WTC11 (cell line): Measurements from ENCODE around the gene COL5A2. TPM values are rescaled to one million over a fixed set of nuclear protein-coding genes. Genes with fewer than 3 reads are reported as not detected.

Experiments
- ATAC-seq: fragments of 200-7000 bp; cut with Tn5 transposase; 2 replicates; pipeline ENCODE4 v1.10.0; 2021; ENCODE audit warnings: mild to moderate bottlenecking, moderate library complexity
- CTCF ChIA-PET: fragments of 300-600 bp; sonication (Branson Sonifier 250); formaldehyde crosslinking; loops from one replicate; lab custom pipeline; 2021; ENCODE audit warnings: antibody characterized with exemption; lab: Charles Lee
- POLR2A ChIA-PET: fragments of 350-600 bp; sonication (Branson Sonifier 250); formaldehyde crosslinking; loops from one replicate; lab custom pipeline; 2021; ENCODE audit warnings: antibody characterized with exemption; lab: Charles Lee
- DNase-seq: peaks from one replicate; pipeline ENCODE4 v3.0.0; 2021; ENCODE audit warnings: low spot score
- H3K27ac Mint-ChIP-seq: 2 replicates; pipeline ENCODE4 v1.8.0; 2021; ENCODE audit warnings: mixed read lengths
- H3K27me3 Mint-ChIP-seq: 2 replicates; pipeline ENCODE4 v1.8.0; 2021; ENCODE audit warnings: low read depth, mild to moderate bottlenecking, moderate library complexity, mixed read lengths
- H3K36me3 Mint-ChIP-seq: 2 replicates; pipeline ENCODE4 v1.8.0; 2021; ENCODE audit warnings: mixed read lengths
- H3K4me1 Mint-ChIP-seq: 2 replicates; pipeline ENCODE4 v1.8.0; 2022; ENCODE audit warnings: mixed read lengths
- H3K4me3 Mint-ChIP-seq: 2 replicates; pipeline ENCODE4 v1.8.0; 2021; ENCODE audit warnings: mild to moderate bottlenecking, moderate library complexity, mixed read lengths
- H3K9me3 Mint-ChIP-seq: 2 replicates; pipeline ENCODE4 v1.8.0; 2021; ENCODE audit warnings: mixed read lengths
- E2F1 ChIP-seq: sonication (generic); formaldehyde crosslinking; IDR thresholded peaks from 2 replicates; pipeline ENCODE4 v1.8.0; 2022; ENCODE audit warnings: mild to moderate bottlenecking, missing genetic modification reagents
- ELF4 ChIP-seq: sonication (generic); formaldehyde crosslinking; IDR thresholded peaks from 2 replicates; pipeline ENCODE4 v1.8.1; 2022; ENCODE audit warnings: low read depth, mild to moderate bottlenecking, moderate library complexity, missing genetic modification reagents
- ERG ChIP-seq: fragments of 250-450 bp; sonication (Bioruptor Pico); IDR thresholded peaks from 2 replicates; pipeline ENCODE4 v1.8.0; 2021; ENCODE audit warnings: mild to moderate bottlenecking
- FOXK1 ChIP-seq: sonication (generic); formaldehyde crosslinking; IDR thresholded peaks from 2 replicates; pipeline ENCODE4 v1.8.0; 2022; ENCODE audit warnings: mild to moderate bottlenecking, moderate library complexity, missing genetic modification reagents
- FOXP1 ChIP-seq: sonication (generic); formaldehyde crosslinking; IDR thresholded peaks from 2 replicates; pipeline ENCODE4 v1.8.0; 2022; ENCODE audit warnings: missing genetic modification reagents, mild to moderate bottlenecking, moderate library complexity, borderline replicate concordance
- GRHL2 ChIP-seq: fragments of 250-450 bp; sonication (Bioruptor Pico); IDR thresholded peaks from 2 replicates; pipeline ENCODE4 v1.8.0; 2022; ENCODE audit warnings: mild to moderate bottlenecking, moderate library complexity; ENCODE audit not compliant: insufficient replicate concordance, severe bottlenecking
- HMGXB4 ChIP-seq: sonication (generic); formaldehyde crosslinking; IDR thresholded peaks from 2 replicates; pipeline ENCODE4 v1.8.1; 2023; ENCODE audit warnings: mild to moderate bottlenecking, moderate library complexity, missing genetic modification reagents
- IRF1 ChIP-seq: sonication (generic); formaldehyde crosslinking; IDR thresholded peaks from 2 replicates; pipeline ENCODE4 v1.8.0; 2023; ENCODE audit warnings: missing genetic modification reagents
- NFE2L1 ChIP-seq: sonication (generic); formaldehyde crosslinking; IDR thresholded peaks from 2 replicates; pipeline ENCODE4 v1.8.1; 2023; ENCODE audit warnings: missing genetic modification reagents
- NR2C2 ChIP-seq: sonication (generic); formaldehyde crosslinking; IDR thresholded peaks from 2 replicates; pipeline ENCODE4 v1.8.0; 2022; ENCODE audit warnings: mild to moderate bottlenecking, missing genetic modification reagents
- TEAD1 ChIP-seq: sonication (generic); formaldehyde crosslinking; IDR thresholded peaks from 2 replicates; pipeline ENCODE4 v1.8.0; 2022; ENCODE audit warnings: mild to moderate bottlenecking, missing genetic modification reagents
- TP53 ChIP-seq: sonication (generic); formaldehyde crosslinking; IDR thresholded peaks from 2 replicates; pipeline ENCODE4 v1.8.1; 2023; ENCODE audit warnings: mild to moderate bottlenecking, missing genetic modification reagents
- ZBTB43 ChIP-seq: sonication (generic); formaldehyde crosslinking; IDR thresholded peaks from 2 replicates; pipeline ENCODE4 v1.8.1; 2023; ENCODE audit warnings: mild to moderate bottlenecking, missing genetic modification reagents
- ZMAT4 ChIP-seq: fragments of 250-450 bp; sonication (Bioruptor Pico); IDR thresholded peaks from 2 replicates; pipeline ENCODE4 v1.9.0; 2021; ENCODE audit warnings: mild to moderate bottlenecking
- ZNF317 ChIP-seq: sonication (generic); formaldehyde crosslinking; IDR thresholded peaks from 2 replicates; pipeline ENCODE4 v1.8.1; 2023; ENCODE audit warnings: low read depth, mild to moderate bottlenecking, moderate library complexity, missing genetic modification reagents, borderline replicate concordance
- total RNA-seq: library from RNA; stranded (reverse); gene quantifications from 3 replicates; pipeline ENCODE4 v1.2.3, GENCODE V29; 2021
- TF ChIP-seq, protein P1 (sequence below): sonication (generic); formaldehyde crosslinking; IDR thresholded peaks from 2 replicates; pipeline ENCODE4 v1.8.1; 2022; ENCODE audit warnings: mild to moderate bottlenecking, missing genetic modification reagents, moderate library complexity, borderline replicate concordance
- TF ChIP-seq, protein P2 (sequence below): sonication (generic); formaldehyde crosslinking; IDR thresholded peaks from 2 replicates; pipeline ENCODE4 v1.8.0; 2022; ENCODE audit warnings: missing genetic modification reagents
- TF ChIP-seq, protein P3 (sequence below): sonication (generic); formaldehyde crosslinking; conservative IDR thresholded peaks from 2 replicates; pipeline ENCODE4 v1.8.1; 2022; ENCODE audit warnings: mild to moderate bottlenecking, missing genetic modification reagents

The COL5A2 gene
- total RNA-seq, 1 experiment from 2014 or later, result 16.0 TPM

GRCh38 chr2:189159273-189159672, 20.3 kb downstream of the COL5A2 start (continued):
- TF ChIP-seq ERG, result no peak
- TF ChIP-seq ZMAT4 (CRISPR knock-in tag), result no peak

DNA sequence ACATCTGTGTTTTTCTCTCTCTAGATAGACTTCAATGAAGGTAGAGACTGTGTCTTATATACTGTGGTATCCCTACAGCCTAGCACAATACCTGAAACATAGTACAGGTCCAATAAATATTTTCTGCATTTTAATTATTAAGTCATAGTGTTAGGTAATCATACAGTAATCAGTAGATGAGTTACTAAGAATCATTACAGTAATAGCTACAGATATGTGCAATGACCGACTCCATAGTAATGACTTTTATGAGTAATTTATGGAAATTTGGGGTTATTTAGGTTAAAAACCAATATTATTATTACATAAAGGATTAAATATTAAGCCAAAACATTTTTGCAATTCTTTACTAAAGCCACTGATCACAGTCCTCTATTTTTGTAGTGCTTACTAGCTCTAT, 21.6 kb downstream of the COL5A2 start:
- Mint-ChIP-seq H3K27ac (no peak overlapping the region), H3K36me3 (no peaks in the 10 kb centered on the region), H3K27me3 (no peaks in the 10 kb centered on the region), H3K4me1 (peaks cover 14% of the 10 kb centered on the region), H3K9me3 (no peaks in the 10 kb centered on the region), H3K4me3 (no peak overlapping the region)
- ATAC-seq (no peak), DNase-seq (no peak)
- POLR2A ChIA-PET, result no interaction called here
- CTCF ChIA-PET, result no interaction called here
- TF ChIP-seq HMGXB4 (no peak), E2F1 (no peak), FOXP1 (CRISPR knock-in tag) (no peak), ZBTB43 (no peak)
- TF ChIP-seq, protein P1, sequence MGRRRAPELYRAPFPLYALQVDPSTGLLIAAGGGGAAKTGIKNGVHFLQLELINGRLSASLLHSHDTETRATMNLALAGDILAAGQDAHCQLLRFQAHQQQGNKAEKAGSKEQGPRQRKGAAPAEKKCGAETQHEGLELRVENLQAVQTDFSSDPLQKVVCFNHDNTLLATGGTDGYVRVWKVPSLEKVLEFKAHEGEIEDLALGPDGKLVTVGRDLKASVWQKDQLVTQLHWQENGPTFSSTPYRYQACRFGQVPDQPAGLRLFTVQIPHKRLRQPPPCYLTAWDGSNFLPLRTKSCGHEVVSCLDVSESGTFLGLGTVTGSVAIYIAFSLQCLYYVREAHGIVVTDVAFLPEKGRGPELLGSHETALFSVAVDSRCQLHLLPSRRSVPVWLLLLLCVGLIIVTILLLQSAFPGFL, result no peak

DNA sequence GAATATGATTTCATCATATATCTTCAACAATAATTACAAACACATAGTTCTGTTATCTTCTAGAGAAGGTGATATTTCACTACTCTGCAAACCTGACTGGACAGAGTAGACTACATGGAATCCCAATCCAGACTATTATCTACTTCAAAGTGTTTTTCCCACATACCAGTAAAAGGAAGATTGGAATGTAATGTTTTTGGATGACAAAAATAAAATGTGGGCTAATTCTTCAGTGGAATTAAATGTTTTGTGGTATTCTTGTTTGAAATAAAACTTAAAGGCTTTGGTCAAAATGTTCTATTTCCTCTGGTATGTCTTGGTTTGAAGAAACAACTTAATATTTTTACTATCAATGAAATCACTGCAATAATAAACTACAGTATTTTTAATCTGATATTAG, 22.1 kb downstream of the COL5A2 start:
- H3K36me3 Mint-ChIP-seq, result no peaks in the 10 kb centered on the region
- H3K4me3 Mint-ChIP-seq, result no peak overlapping the region
- DNase-seq, result no peak
- H3K4me1 Mint-ChIP-seq, result peaks cover 13% of the 10 kb centered on the region
- CTCF ChIA-PET, result interaction anchor here (1.4 kb wide), 1 partner anchor 15 kb away, joined by 4 read pairs; no protein-coding TSS in a partner anchor
- POLR2A ChIA-PET, result no interaction called here
- no peaks in the 10 kb centered on the region for H3K9me3 Mint-ChIP-seq
- no peak for ATAC-seq
- H3K27ac Mint-ChIP-seq, result no peak overlapping the region
- H3K27me3 Mint-ChIP-seq, result no peaks in the 10 kb centered on the region
- TF ChIP-seq HMGXB4 (no peak), ZMAT4 (CRISPR knock-in tag) (no peak), NR2C2 (CRISPR knock-in tag) (no peak), GRHL2 (CRISPR knock-in tag) (no peak), ZNF317 (CRISPR knock-in tag) (no peak), FOXK1 (no peak), IRF1 (CRISPR knock-in tag) (no peak), NFE2L1 (CRISPR knock-in tag) (no peak), ELF4 (no peak), FOXP1 (CRISPR knock-in tag) (no peak), TP53 (no peak), TEAD1 (no peak)
- TF ChIP-seq, protein P2, sequence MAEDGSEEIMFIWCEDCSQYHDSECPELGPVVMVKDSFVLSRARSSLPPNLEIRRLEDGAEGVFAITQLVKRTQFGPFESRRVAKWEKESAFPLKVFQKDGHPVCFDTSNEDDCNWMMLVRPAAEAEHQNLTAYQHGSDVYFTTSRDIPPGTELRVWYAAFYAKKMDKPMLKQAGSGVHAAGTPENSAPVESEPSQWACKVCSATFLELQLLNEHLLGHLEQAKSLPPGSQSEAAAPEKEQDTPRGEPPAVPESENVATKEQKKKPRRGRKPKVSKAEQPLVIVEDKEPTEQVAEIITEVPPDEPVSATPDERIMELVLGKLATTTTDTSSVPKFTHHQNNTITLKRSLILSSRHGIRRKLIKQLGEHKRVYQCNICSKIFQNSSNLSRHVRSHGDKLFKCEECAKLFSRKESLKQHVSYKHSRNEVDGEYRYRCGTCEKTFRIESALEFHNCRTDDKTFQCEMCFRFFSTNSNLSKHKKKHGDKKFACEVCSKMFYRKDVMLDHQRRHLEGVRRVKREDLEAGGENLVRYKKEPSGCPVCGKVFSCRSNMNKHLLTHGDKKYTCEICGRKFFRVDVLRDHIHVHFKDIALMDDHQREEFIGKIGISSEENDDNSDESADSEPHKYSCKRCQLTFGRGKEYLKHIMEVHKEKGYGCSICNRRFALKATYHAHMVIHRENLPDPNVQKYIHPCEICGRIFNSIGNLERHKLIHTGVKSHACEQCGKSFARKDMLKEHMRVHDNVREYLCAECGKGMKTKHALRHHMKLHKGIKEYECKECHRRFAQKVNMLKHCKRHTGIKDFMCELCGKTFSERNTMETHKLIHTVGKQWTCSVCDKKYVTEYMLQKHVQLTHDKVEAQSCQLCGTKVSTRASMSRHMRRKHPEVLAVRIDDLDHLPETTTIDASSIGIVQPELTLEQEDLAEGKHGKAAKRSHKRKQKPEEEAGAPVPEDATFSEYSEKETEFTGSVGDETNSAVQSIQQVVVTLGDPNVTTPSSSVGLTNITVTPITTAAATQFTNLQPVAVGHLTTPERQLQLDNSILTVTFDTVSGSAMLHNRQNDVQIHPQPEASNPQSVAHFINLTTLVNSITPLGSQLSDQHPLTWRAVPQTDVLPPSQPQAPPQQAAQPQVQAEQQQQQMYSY (CRISPR knock-in tag), result no peak
- TF ChIP-seq, protein P3, sequence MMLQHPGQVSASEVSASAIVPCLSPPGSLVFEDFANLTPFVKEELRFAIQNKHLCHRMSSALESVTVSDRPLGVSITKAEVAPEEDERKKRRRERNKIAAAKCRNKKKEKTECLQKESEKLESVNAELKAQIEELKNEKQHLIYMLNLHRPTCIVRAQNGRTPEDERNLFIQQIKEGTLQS (CRISPR knock-in tag), result no peak
